ENCODE measurements around the gene MOK.

DNA sequence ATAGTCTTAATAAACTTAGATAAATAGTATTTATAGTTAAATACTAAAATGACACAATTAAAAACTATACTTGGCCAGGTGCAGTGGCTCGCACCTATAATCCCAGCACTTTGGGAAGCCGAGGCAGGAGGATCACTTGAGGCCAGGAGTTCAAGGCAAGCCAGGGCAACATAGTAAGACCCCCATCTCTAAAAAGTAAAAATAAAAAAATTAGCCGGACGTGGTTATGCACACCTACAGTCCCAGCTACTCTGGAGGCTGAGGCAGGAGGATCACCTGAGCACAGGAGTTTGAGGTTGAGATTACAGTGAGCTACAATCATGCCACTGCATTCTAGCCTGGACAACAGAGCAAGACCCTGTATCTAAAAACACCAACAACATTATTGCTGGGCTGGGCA is 41.7 kb upstream of the MOK start:
- TF ChIP-seq, protein P1, sequence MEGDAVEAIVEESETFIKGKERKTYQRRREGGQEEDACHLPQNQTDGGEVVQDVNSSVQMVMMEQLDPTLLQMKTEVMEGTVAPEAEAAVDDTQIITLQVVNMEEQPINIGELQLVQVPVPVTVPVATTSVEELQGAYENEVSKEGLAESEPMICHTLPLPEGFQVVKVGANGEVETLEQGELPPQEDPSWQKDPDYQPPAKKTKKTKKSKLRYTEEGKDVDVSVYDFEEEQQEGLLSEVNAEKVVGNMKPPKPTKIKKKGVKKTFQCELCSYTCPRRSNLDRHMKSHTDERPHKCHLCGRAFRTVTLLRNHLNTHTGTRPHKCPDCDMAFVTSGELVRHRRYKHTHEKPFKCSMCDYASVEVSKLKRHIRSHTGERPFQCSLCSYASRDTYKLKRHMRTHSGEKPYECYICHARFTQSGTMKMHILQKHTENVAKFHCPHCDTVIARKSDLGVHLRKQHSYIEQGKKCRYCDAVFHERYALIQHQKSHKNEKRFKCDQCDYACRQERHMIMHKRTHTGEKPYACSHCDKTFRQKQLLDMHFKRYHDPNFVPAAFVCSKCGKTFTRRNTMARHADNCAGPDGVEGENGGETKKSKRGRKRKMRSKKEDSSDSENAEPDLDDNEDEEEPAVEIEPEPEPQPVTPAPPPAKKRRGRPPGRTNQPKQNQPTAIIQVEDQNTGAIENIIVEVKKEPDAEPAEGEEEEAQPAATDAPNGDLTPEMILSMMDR (IDR thresholded peaks at IDR 0.05): no peak
- TF ChIP-seq POLR2A (IDR thresholded peaks at IDR 0.05): no peak
- no peak for TF ChIP-seq EP300 (IDR thresholded peaks at IDR 0.05)

Measured in ovary (tissue), 3 donors.